ENCODE measurements around the gene PTTG1IP. TPM values are rescaled to one million over a fixed set of nuclear protein-coding genes. Genes with fewer than 3 reads are reported as not detected.

PTTG1IP gene
- total RNA-seq, 1 donor from 2014 or later, result 107 TPM

DNA sequence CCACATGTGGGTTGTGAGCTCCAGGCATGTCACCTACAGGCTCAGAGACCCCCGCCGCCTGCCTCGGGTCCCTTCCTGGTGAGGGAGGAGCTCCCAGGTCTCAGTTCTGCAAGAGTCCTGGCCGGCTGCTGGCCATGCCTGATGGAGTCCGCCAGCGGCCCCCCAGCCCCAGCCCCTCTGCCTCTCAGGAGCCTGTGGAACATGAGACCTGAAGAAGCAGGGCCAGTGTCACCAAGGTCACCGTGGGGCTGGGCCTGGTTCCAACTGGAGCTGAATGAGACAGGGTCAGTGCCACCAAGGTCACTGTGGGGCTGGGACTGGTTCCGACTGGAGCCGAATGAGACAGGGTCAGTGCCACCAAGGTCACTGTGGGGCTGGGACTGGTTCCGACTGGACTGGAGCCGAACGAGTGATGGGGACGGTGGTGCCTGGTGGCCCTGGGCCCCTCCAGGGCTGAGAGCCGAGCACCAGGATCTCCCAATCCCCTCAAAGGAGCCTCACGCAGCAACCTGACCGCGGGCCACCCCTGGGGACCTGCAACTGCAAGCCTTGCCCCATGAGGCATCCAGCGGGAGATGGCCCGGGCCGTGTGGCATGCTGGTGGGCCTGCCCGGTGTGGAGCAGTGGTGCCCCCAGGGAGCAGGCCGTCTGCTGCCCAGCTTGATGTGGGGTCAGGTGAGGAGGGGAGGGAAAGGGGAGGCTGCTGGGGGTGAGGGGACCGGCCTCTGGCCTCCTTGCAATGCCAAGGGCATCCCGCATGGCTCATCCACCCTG lies 14.5 kb upstream of the PTTG1IP start:
- no peak overlapping the region for H3K4me3 ChIP-seq (ENCODE audit: low read depth, low read length)
- no peaks in the 10 kb centered on the region for H3K36me3 ChIP-seq (ENCODE audit: control insufficient read depth, insufficient read depth, low read length)
- no peak for FAIRE-seq
- DNase-seq (ENCODE audit: low read depth), result no peak
- H3K27me3 ChIP-seq (ENCODE audit: control insufficient read depth, insufficient read depth, low read length), result peaks cover 2% of the 10 kb centered on the region
- TF ChIP-seq, protein P1, sequence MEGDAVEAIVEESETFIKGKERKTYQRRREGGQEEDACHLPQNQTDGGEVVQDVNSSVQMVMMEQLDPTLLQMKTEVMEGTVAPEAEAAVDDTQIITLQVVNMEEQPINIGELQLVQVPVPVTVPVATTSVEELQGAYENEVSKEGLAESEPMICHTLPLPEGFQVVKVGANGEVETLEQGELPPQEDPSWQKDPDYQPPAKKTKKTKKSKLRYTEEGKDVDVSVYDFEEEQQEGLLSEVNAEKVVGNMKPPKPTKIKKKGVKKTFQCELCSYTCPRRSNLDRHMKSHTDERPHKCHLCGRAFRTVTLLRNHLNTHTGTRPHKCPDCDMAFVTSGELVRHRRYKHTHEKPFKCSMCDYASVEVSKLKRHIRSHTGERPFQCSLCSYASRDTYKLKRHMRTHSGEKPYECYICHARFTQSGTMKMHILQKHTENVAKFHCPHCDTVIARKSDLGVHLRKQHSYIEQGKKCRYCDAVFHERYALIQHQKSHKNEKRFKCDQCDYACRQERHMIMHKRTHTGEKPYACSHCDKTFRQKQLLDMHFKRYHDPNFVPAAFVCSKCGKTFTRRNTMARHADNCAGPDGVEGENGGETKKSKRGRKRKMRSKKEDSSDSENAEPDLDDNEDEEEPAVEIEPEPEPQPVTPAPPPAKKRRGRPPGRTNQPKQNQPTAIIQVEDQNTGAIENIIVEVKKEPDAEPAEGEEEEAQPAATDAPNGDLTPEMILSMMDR (IDR thresholded peaks at IDR 0.05; ENCODE audit: insufficient read depth, low read length, severe bottlenecking), result no peak

DNA sequence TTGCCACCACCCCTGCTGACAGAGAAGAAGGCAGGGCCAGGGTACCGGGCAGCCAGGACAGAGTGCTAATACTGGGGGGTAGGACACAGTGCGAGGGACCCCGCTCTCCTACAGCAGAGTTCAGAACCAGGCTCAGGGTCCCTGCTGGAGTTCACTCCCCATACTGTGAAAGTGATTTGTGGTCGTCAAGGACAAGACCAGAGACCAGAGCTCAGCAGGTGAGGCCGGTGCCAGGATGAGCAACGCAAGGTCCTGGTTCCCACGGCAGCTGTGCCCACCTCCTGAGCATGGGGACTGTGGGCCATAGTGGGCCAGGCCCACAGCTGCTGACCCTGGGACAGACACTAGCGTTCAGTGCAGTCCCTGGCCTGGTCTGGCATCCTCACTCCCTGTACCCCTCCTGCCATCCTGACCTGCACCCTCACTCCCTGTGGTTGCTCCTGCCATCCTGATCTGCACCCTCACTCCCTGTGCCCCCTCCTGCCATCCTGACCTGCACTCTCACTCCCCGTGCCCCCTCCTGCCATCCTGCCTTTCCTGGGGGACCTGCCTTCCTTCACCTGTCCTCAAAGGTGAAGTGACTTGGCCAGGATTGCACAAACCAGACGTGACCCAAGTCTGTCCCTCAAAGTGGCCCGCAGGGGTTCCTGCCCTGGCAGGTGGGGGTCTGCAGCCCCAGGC lies 13.8 kb upstream of the PTTG1IP start:
- DNase-seq (ENCODE audit: low read depth) (no peak), FAIRE-seq (peak; percentile 13)
- no peaks in the 10 kb centered on the region for H3K36me3 ChIP-seq (ENCODE audit: control insufficient read depth, insufficient read depth, low read length)
- H3K27me3 ChIP-seq (ENCODE audit: control insufficient read depth, insufficient read depth, low read length), result peaks cover 2% of the 10 kb centered on the region
- TF ChIP-seq, protein P1 (IDR thresholded peaks at IDR 0.05; ENCODE audit: insufficient read depth, low read length, severe bottlenecking), result no peak
- H3K4me3 ChIP-seq (ENCODE audit: low read depth, low read length), result no peak overlapping the region

DNA sequence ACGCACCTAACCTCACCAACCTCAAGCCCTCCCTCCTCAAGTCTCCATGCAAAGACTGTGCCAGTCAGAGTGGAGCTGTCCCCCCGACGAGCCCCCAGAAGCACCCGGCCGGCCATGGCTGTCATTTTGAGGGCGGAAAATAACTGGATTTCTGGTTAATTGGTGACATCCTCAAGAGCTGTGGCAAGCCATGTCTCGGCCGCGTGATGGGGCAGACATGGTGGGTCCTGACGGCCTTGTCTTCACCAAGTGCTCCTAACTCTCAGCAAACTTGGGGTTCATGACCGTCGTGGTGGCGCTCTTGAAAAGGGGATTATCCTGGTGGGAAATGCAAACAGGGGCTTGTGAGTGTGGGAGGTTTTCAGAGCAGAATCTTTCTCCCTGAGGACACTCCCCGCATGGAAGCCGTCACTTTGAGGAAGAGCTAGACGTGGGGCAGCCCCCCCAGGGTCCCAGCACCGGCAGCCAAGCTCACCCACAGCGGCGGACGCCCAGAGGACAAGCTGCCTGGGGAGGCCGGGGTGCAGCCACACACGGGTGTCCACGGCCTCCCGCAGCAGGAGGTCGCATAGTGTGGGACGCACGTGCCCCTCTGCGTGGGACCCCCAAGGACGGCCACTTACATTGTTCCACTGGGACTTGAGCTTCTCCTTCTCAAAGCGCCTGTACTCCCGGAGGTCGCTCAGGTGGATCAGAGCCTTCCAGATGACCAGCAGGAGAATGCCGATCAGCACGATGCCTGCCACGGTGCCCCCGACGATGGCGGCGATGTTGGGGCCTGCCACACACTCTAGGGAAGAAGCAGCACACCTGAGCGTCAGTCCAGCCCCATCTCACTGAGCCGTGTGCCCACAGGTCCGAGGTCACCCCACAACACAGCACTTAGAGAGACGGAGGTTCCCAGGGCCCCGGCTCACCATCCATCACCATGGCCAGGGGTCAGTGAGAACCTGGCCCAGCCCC lies 12.9 kb upstream of the PTTG1IP start:
- Histone ChIP-seq H3K27me3 (ENCODE audit: control insufficient read depth, insufficient read depth, low read length) (peaks cover 2% of the 10 kb centered on the region), H3K4me3 (ENCODE audit: low read depth, low read length) (no peak overlapping the region), H3K36me3 (ENCODE audit: control insufficient read depth, insufficient read depth, low read length) (no peaks in the 10 kb centered on the region)
- DNase-seq (ENCODE audit: low read depth), result no peak
- TF ChIP-seq, protein P1 (IDR thresholded peaks at IDR 0.05; ENCODE audit: insufficient read depth, low read length, severe bottlenecking), result no peak
- no peak for FAIRE-seq

DNA sequence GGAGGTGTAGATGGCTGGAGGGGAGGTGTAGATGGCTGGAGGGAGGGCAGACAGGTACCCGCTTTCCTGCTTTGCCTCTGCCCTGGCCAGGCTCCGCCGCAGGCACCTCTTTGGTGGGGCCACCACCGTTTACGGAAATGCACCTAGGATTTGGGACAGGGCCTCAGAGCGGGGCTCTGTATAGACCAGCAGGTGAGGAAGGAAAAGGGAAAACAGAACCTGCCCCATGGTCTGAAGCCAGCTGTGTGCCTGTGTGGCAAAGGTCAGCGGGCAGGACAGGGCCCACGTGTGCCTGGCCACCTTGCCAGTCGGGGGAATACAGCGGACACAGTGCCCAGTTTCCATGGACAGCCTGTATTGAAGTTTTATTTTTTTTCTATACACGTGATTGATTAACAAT lies 12.1 kb upstream of the PTTG1IP start:
- DNase-seq (ENCODE audit: low read depth) (no peak), FAIRE-seq (no peak)
- H3K4me3 ChIP-seq (ENCODE audit: low read depth, low read length), result no peak overlapping the region
- TF ChIP-seq, protein P1 (IDR thresholded peaks at IDR 0.05; ENCODE audit: insufficient read depth, low read length, severe bottlenecking), result no peak
- H3K36me3 ChIP-seq (ENCODE audit: control insufficient read depth, insufficient read depth, low read length), result no peaks in the 10 kb centered on the region
- H3K27me3 ChIP-seq (ENCODE audit: control insufficient read depth, insufficient read depth, low read length), result no peaks in the 10 kb centered on the region

DNA sequence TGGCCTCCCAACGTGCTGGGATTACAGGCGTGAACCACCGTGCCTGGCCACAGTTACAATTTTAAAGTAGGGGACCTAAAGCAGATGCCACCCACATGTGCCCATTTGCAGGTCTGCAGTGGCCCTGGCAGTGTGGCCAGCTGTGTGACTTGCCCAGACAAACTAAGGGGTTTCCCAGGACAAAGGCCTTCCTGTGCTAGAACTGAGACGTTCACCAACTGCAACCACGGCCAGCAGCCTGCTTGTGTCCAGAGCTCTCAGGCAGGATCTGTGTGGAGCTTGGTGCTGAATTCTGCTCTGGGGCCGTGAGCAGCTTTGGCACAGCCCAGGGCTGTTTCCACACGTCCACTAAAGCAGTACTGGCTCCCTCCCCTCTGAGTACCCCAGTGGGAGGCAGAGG lies 10.6 kb upstream of the PTTG1IP start:
- Histone ChIP-seq H3K27me3 (ENCODE audit: control insufficient read depth, insufficient read depth, low read length) (no peaks in the 10 kb centered on the region), H3K36me3 (ENCODE audit: control insufficient read depth, insufficient read depth, low read length) (no peaks in the 10 kb centered on the region), H3K4me3 (ENCODE audit: low read depth, low read length) (no peak overlapping the region)
- DNase-seq (ENCODE audit: low read depth), result no peak
- TF ChIP-seq, protein P1 (IDR thresholded peaks at IDR 0.05; ENCODE audit: insufficient read depth, low read length, severe bottlenecking), result no peak
- no peak for FAIRE-seq
